Right lobe of liver (tissue), 4 donors: Measurements from ENCODE around the gene CD3E.

Experiments used
- CTCF ChIP-seq, 4 donors: fragments of 200-600 bp in 3 of 4; fragments of 450-650 bp in 1 of 4; IDR thresholded peaks; one replicate each; pipeline versions ENCODE4 v1.5.1 to v1.8.0; 2016 to 2022; ENCODE audit warnings: antibody characterized with exemption in 4 of 4, mild to moderate bottlenecking in 2 of 4
- POLR2A ChIP-seq: fragments of 450-650 bp; IDR thresholded peaks from one replicate; pipeline ENCODE4 v1.6.1; 2017; ENCODE audit warnings: antibody characterized with exemption, mild to moderate bottlenecking
- donor health status: DM: no; HTN: no; CAD: no.
- donor health status: DM: no; HTN: no; CAD: no.
- donor health status: DM: no; HTN: yes; CAD: no.

GRCh38 chr11:118338637-118339061 is 34.1 kb downstream of the CD3E start:
- TF ChIP-seq CTCF (IDR thresholded peaks at IDR 0.05) = no peak
- TF ChIP-seq POLR2A = no peak
